ENCODE measurements around the gene COL4A2.

Gene COL4A2

GRCh38 chr13:110405597-110406450 lies 98.7 kb downstream of the COL4A2 start:
- DNase-seq = no peak

DNA sequence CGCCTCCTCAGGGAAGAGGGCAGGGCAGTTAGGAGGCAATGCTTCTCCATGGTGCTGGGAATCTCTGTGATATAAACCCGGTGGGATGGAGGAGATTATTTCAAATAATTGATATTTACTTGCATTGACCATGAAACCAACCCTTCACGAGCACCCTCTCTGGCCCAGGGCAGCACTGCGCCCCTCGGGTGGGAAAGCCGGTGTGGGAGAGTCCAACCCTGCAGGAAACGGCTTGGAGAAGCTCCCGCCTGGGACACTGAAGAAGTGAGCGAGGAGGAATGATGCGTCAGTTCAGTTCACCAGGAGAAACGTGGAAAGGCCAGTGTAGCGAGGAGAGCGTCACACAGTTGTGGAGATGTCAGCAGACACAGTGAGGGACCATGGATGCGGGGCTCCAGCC lies 99.9 kb downstream of the COL4A2 start:
- no peak for DNase-seq

- DNase-seq = no peak
Observed at GRCh38 chr13:110407531-110407930, 100.4 kb downstream of the COL4A2 start.

DNA sequence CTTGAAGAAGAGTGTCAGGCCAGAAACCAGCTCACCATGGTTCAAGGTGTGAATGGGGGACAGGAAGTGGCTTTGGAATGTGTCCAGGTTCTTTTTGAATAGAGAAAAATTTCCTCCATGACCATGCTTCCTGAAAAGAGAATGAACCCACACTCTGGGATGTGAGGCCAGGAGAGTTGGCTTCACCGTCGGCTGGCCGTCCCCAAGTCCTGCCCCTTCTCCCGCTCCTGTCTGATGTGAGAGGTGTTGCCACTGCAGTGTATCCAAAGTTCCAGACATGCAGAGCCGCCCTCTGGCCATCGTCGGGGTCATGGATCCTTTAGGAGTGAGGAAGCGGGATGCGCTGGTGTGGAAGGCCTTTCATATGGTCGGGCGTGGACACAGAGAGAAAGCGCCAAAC lies 101.2 kb downstream of the COL4A2 start:
- no peak for DNase-seq

DNA sequence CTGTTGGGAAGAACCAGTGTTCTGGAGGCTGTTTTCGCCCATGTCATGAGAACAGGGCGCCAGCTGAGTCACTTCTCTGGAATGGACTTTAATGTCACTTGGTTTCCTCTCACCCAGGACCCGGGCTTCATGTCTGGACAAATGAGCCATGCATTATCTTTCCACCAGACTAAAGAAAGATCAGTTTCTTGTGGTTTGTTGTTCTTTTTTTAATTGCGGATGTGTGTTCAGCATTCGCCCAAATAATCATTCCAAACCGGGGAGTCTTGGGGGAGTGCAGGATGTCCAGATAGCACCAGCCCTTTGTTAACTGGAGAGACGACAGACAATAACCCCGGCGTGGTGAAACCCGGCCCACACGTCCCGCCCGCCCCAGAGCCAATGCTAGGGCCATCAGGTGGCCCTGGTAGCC lies 102.5 kb downstream of the COL4A2 start:
- DNase-seq = no peak

- no peak for DNase-seq
Observed at GRCh38 chr13:110410000-110410399, 102.9 kb downstream of the COL4A2 start.

- no peak for DNase-seq
Observed at GRCh38 chr13:110410936-110411687, 104.0 kb downstream of the COL4A2 start.

DNA sequence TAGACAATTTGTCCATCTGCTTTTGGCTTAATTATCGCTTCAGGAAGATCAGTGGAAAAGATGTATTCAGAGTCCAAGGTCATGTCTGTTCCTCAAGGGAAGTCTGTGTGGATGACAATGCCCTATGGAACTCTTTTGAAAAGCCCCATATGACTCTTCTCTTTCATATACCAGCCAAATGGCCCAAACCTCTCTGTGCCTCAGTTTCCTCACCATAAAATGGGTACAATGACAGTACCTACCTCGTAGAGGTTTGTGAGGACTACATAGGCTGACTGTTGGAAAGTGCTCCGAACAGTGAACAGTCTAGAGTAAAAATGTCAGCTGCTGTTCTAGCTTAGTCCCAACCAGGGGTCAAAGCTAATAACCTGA lies 104.6 kb downstream of the COL4A2 start:
- DNase-seq = no peak

- DNase-seq = peak; percentile 28
Observed at GRCh38 chr13:110412132-110412914, 105.2 kb downstream of the COL4A2 start.

DNA sequence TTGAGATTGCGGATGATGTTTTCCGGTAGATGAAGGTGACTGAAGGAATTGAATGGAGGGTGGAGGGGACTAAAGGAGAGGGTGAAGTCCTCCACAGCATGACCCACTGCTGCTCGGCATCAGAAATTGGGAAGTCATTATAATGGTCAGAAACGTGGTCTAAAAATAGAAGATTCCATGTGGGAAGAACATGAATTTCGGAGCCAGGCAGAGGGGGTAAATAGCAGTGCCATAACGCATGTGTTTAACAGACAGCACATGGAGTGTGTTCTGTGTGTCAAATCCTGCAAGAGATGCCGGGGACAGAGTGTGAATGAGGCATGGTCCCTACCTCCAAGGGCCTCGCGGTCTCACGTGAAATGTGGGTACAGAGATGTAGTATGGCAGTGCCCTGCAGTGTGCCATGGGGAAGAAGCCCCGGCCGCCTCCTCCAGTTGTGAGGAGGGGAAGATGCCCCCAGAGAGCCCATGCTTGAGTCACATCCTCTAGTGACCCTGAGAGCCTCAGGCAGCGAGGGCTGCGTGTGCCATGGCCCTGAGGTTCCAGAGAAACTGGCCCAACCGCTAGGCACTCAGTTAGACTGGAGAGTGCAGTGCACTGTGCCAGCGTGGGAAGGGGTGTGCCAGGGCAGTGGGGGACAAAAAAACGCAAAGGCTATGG lies 106.1 kb downstream of the COL4A2 start:
- no peak for DNase-seq

- DNase-seq = no peak
Observed at GRCh38 chr13:110413676-110414040, 106.6 kb downstream of the COL4A2 start.

DNA sequence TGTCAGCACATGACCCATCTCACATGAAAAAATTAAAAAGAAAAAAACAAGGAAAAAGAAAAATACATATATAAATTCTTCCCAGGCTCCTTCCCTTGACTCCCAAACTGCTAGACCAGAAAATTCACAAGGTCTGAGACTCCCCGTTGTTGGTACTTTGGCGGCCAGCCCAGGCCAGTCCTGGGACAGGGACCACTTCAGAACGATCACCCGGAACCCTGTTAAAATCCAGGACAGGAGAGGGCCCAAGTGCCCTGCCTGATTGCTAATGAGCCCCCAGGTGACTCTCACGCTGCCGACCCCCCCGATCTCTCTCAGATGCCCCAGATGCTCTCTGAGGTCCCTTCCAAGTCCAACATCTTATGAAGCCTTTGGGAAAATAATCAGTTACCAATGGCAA lies 107.2 kb downstream of the COL4A2 start:
- no peak for DNase-seq

DNA sequence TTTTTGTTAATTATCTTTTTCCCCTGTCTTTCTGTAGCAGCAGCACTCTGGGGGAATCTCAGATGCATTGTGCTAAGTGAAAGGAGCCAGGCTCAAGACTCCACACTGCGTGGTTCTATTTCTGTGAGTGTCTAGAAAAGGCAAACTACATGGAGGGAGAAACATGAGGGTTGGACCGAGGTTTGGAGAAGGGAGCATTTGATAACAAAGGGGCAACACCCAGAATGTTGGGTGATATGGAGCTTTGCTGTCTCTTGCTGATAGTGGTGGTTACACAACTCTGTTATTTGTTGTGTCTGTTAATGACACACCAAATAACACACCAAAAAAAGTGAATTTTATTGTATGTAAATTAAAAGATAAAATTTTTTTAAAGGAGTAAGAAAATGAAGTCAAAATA lies 107.8 kb downstream of the COL4A2 start:
- no peak for DNase-seq

- no peak for DNase-seq
Observed at GRCh38 chr13:110415669-110416068, 108.6 kb downstream of the COL4A2 start.

DNA sequence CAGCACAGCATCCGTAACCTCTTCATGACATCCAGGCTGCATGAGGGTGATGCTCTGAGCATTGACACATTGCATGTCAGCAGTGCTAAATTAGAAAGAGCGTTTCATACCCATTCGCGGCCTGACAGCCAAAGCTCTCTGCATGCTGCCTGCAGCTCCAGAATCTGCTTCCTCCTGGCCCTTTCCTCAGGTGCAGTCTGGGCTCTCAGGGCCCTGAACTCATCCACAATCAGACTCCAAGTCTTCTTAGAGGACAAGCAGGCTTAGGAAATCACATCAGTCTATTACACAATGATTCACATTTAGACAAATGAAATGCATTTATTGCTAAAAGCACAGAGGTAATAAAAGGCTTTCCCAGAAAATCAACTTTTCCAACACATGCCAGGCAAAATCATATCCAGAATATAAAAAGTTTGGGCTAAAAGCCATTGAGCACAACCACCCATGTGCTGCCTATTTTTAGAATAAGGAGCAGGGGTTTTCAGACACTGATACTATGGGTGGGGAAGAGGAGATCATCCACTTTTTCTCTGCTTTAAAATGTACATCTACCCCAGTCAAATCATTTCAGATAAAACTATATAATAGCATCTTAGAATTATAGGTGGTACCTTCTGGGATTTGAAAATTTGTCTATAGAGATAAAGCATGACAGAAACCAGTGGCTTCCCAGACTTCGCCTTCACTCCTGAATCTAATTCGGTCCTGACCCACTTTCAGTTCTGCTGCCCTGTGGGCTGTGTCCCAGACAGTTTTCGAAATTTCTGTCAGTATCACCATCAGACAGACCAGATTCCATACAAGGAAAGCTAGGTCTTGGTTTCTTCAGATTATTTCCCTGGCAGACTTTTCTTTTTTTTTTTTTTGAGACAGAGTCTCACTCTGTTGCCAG lies 109.3 kb downstream of the COL4A2 start:
- DNase-seq = no peak

DNA sequence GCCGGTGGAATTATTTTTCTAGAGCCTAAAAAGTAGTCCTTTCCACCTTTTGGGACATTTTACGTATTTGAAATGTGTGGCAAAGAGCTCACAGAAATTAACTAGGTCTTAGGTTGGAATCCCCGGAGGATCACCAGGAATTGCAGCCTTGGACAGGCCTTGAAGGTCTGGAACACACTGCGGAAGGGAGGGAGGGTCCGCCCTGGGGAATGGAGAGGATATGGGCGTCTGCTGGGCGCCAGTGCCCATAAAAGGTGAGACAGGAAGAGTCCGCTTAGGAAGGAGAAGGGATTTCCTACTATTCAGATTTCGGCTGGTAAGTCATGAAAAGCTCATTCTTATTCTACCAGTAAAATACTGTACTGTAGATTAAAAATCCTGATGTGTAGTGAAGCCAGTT lies 111.9 kb downstream of the COL4A2 start:
- no peak for DNase-seq

GRCh38 chr13:110419381-110419791 lies 112.3 kb downstream of the COL4A2 start:
- DNase-seq = no peak

DNA sequence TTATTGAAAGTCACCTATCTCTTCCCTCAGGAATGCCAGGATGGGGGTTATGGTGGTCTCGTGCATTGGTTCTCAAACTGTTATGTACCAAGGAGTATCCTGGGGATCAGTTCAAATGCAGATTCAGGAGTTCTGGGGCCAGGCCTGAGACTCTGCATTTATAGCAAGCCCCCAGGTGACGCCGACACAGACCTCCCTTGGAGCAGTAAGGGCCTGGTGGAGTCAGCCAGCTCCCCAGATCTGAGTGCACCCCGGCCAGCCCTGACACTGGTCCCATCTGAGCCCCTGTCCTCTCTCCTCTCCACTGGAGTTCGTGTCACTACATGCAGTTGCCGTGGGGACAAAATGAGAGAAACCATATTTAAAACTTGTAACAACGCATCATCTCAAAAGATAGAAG lies 112.9 kb downstream of the COL4A2 start:
- no peak for DNase-seq

- no peak for DNase-seq
Observed at GRCh38 chr13:110420626-110421025, 113.5 kb downstream of the COL4A2 start.

- no peak for DNase-seq
Observed at GRCh38 chr13:110421061-110421460, 114.0 kb downstream of the COL4A2 start.

DNA sequence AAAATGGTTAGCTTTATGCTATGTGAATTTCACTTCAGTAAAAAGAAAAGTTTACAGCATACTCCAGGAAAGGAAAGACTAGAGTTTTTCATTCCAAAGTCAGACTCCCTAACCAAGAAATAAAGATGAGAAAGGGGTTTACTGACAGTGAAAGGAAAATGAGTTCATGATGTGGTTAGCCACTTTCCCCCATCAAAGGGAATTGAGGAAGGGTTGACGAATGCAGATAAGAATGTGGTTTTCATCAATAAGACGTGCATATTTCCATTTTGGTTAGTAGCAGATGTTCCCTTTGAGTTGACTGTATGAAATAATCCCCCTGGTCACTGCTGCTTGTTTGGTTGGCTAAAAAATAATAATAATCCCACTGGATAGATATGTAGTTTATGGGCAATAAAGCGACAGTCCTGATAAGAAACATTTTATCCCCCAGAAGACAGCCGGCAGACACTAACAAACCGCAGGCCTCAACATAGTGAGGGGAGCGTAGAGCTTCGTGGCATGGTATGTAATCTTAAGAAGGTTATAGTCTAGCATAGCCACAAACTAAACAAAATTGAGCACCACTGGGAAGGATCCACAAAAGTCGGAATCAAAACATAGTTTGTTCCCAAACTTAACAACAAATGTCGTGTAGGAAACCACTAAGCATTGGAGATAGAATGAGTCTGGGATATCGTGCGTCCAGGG lies 114.8 kb downstream of the COL4A2 start:
- DNase-seq = no peak

All from stimulated activated naive CD4-positive, alpha-beta T cell treated with Interleukin-2 at 50 U/mL for 16 hours (primary cell).